Muscle of leg (tissue), 11 donors: ENCODE results near the gene LEP. TPM values are rescaled to one million over a fixed set of nuclear protein-coding genes. Genes with fewer than 3 reads are reported as not detected.
"Not testable (repeated sequence)": the region's sequence is repeated elsewhere in the genome, so short reads cannot be mapped to it uniquely, and the experiment has no call there.

Experiments used
- DNase-seq: peaks from one replicate; pipeline ENCODE4 v3.0.0; 2013
- H3K27ac ChIP-seq: one replicate; pipeline ENCODE4 v1.5.1; 2013; ENCODE audit warnings: mild to moderate bottlenecking, low read length, control low read depth
- H3K27me3 ChIP-seq: one replicate; pipeline ENCODE4 v1.6.1; 2013; ENCODE audit warnings: low read length; ENCODE audit not compliant: control insufficient read depth, insufficient read depth
- H3K36me3 ChIP-seq: one replicate; pipeline ENCODE4 v1.6.1; 2013; ENCODE audit warnings: low read length; ENCODE audit not compliant: control insufficient read depth, insufficient read depth
- H3K4me1 ChIP-seq: one replicate; pipeline ENCODE4 v1.6.1; 2013; ENCODE audit warnings: low read length; ENCODE audit not compliant: control insufficient read depth, insufficient read depth
- H3K4me3 ChIP-seq: one replicate; pipeline ENCODE4 v1.5.1; 2013; ENCODE audit warnings: low read length, control low read depth
- H3K9me3 ChIP-seq: replicated peaks from 2 replicates; pipeline ENCODE4 v1.6.1; 2013; ENCODE audit warnings: low read depth, low read length; ENCODE audit not compliant: control insufficient read depth
- WGBS: methylation state at CpG from one replicate; pipeline ENCODE4 v1.1.5; 2013; ENCODE audit warnings: missing lambda C conversion rate; ENCODE audit not compliant: insufficient coverage; 5-methylcytosine and 5-hydroxymethylcytosine counted together
- polyA plus RNA-seq, 8 donors: library from polyadenylated mRNA; unstranded; fragments of 120-200 nt; gene quantifications; one replicate each; pipeline versions ENCODE4 v1.2.1 to v1.2.3, GENCODE V29; 2013; ENCODE audit warnings: inconsistent platforms in 1 of 8, low replicate concordance in 1 of 8; ENCODE audit not compliant: insufficient read length in 8 of 8, insufficient read depth in 1 of 8
- total RNA-seq: library from RNA; stranded (reverse); fragments of 120-200 nt; gene quantifications from one replicate; pipeline ENCODE4 v1.2.4, GENCODE V29; 2013

Gene LEP
- total and polyA plus RNA-seq, 9 donors = 0.04 to 0.21 (median 0.06) TPM; not detected in 2

GRCh38 chr7:128226132-128226980, 14.7 kb upstream of the LEP start:
- no peaks in the 10 kb centered on the region for H3K9me3 ChIP-seq
- no peak overlapping the region for H3K27ac ChIP-seq
- WGBS = 91% methylated on average over 2 of the region's 2 CpGs
- H3K36me3 ChIP-seq = no peaks in the 10 kb centered on the region
- no peak for DNase-seq
- no peak overlapping the region for H3K4me3 ChIP-seq
- H3K4me1 ChIP-seq = no peaks in the 10 kb centered on the region
- peaks cover 14% of the 10 kb centered on the region for H3K27me3 ChIP-seq

- Histone ChIP-seq H3K36me3 (no peaks in the 10 kb centered on the region), H3K27ac (no peak overlapping the region), H3K9me3 (no peaks in the 10 kb centered on the region), H3K27me3 (peaks cover 11% of the 10 kb centered on the region), H3K4me1 (no peaks in the 10 kb centered on the region), H3K4me3 (no peak overlapping the region)
- 17% methylated on average over 1 of the region's 3 CpGs for WGBS
- no peak for DNase-seq
Observed at GRCh38 chr7:128227271-128227670, 13.8 kb upstream of the LEP start.

GRCh38 chr7:128231021-128231420, 10.1 kb upstream of the LEP start:
- H3K27me3 ChIP-seq = peaks cover 13% of the 10 kb centered on the region

GRCh38 chr7:128231677-128232076, 9.4 kb upstream of the LEP start:
- no peaks in the 10 kb centered on the region for H3K9me3 ChIP-seq
- no peaks in the 10 kb centered on the region for H3K36me3 ChIP-seq
- DNase-seq = no peak
- 85% methylated on average over 4 of the region's 6 CpGs for WGBS
- peaks cover 13% of the 10 kb centered on the region for H3K27me3 ChIP-seq
- H3K4me1 ChIP-seq = no peaks in the 10 kb centered on the region
- H3K4me3 ChIP-seq = no peak overlapping the region
- no peak overlapping the region for H3K27ac ChIP-seq

More at GRCh38 chr7:128231021-128231420, 10.1 kb upstream of the LEP start:
- Histone ChIP-seq H3K9me3 (no peaks in the 10 kb centered on the region), H3K36me3 (no peaks in the 10 kb centered on the region), H3K4me3 (no peak overlapping the region), H3K4me1 (no peaks in the 10 kb centered on the region), H3K27ac (no peak overlapping the region)
- WGBS = no CpG with 5 or more reads among the region's 5 CpGs
- no peak for DNase-seq

GRCh38 chr7:128233471-128233870, 7.6 kb upstream of the LEP start:
- Histone ChIP-seq H3K36me3 (no peaks in the 10 kb centered on the region), H3K4me3 (no peak overlapping the region), H3K4me1 (no peaks in the 10 kb centered on the region), H3K9me3 (no peaks in the 10 kb centered on the region), H3K27me3 (peaks cover 13% of the 10 kb centered on the region), H3K27ac (no peak overlapping the region)
- WGBS = 65% methylated on average over 3 of the region's 5 CpGs
- DNase-seq = no peak

GRCh38 chr7:128234476-128235026, 6.5 kb upstream of the LEP start:
- Histone ChIP-seq H3K36me3 (no peaks in the 10 kb centered on the region), H3K27ac (no peak overlapping the region), H3K4me3 (no peak overlapping the region), H3K9me3 (no peaks in the 10 kb centered on the region), H3K4me1 (no peaks in the 10 kb centered on the region), H3K27me3 (peaks cover 13% of the 10 kb centered on the region)
- DNase-seq = no peak
- WGBS = 68% methylated on average over 5 of the region's 9 CpGs

GRCh38 chr7:128235471-128235870, 5.6 kb upstream of the LEP start:
- H3K4me3 ChIP-seq = no peak overlapping the region
- 67% methylated on average over 5 of the region's 7 CpGs for WGBS
- no peak for DNase-seq
- no peaks in the 10 kb centered on the region for H3K4me1 ChIP-seq
- H3K27ac ChIP-seq = no peak overlapping the region
- peaks cover 2% of the 10 kb centered on the region for H3K9me3 ChIP-seq
- no peaks in the 10 kb centered on the region for H3K36me3 ChIP-seq
- H3K27me3 ChIP-seq = peaks cover 18% of the 10 kb centered on the region

- DNase-seq = peak; percentile 21
- Histone ChIP-seq H3K4me1 (no peaks in the 10 kb centered on the region), H3K9me3 (peaks cover 2% of the 10 kb centered on the region), H3K27me3 (peaks cover 31% of the 10 kb centered on the region), H3K4me3 (no peak overlapping the region), H3K36me3 (no peaks in the 10 kb centered on the region), H3K27ac (no peak overlapping the region)
- WGBS = no CpG with 5 or more reads among the region's 1 CpG
Observed at GRCh38 chr7:128236924-128237586, 4.0 kb upstream of the LEP start.

GRCh38 chr7:128239146-128239545, 1.9 kb upstream of the LEP start:
- H3K36me3 ChIP-seq, H3K9me3 ChIP-seq, H3K4me3 ChIP-seq, H3K27ac ChIP-seq, H3K4me1 ChIP-seq, DNase-seq: not testable (repeated sequence)
- peaks cover 42% of the 10 kb centered on the region for H3K27me3 ChIP-seq
- WGBS = 79% methylated on average over 4 of the region's 7 CpGs

GRCh38 chr7:128242661-128243060, 1.6 kb downstream of the LEP start:
- H3K27ac ChIP-seq = no peak overlapping the region
- peaks cover 2% of the 10 kb centered on the region for H3K9me3 ChIP-seq
- no peaks in the 10 kb centered on the region for H3K36me3 ChIP-seq
- H3K4me3 ChIP-seq = no peak overlapping the region
- peaks cover 42% of the 10 kb centered on the region for H3K27me3 ChIP-seq
- WGBS = 83% methylated on average over 9 of the region's 11 CpGs
- no peak for DNase-seq
- peaks cover 11% of the 10 kb centered on the region for H3K4me1 ChIP-seq
